SK-N-MC (cell line): ENCODE measurements around the gene SLC9C2.

Experiments
- DNase-seq: peaks from one replicate; pipeline ENCODE4 v3.0.0-alpha.2; 2011; ENCODE audit warnings: low read depth, low spot score
- H3K27ac ChIP-seq: fragments of 200-600 bp; sonication (generic); 2 replicates; pipeline ENCODE4 v1.5.1; 2016; ENCODE audit warnings: mixed run types
- H3K36me3 ChIP-seq: fragments of 200-600 bp; sonication (generic); 2 replicates; pipeline ENCODE4 v1.6.1; 2017; ENCODE audit warnings: antibody characterized with exemption, low read length, mixed read lengths; ENCODE audit not compliant: insufficient read depth
- H3K4me3 ChIP-seq: fragments of 200-600 bp; sonication (generic); 2 replicates; pipeline ENCODE4 v1.5.1; 2016
- H3K9ac ChIP-seq: fragments of 200-600 bp; sonication (generic); 2 replicates; pipeline ENCODE4 v1.8.0; 2017; ENCODE audit warnings: mixed run types, mixed read lengths; ENCODE audit not compliant: insufficient read length
- H3K9me3 ChIP-seq: fragments of 200-600 bp; sonication (generic); 2 replicates; pipeline ENCODE4 v1.6.1; 2017; ENCODE audit warnings: low read depth, mild to moderate bottlenecking, antibody characterized with exemption, low read length, moderate library complexity, mixed read lengths
- EZH2 ChIP-seq: fragments of 200-600 bp; sonication (generic); IDR thresholded peaks from one replicate; pipeline ENCODE4 v1.6.1; 2017; ENCODE audit warnings: antibody characterized with exemption
- FOXP2 ChIP-seq: optimal IDR thresholded peaks from 2 replicates; pipeline ENCODE3; 2011; ENCODE audit warnings: mild to moderate bottlenecking, moderate library complexity; ENCODE audit not compliant: insufficient read depth; ENCODE audit errors: extremely low read length, control extremely low read depth
- POLR2AphosphoS5 ChIP-seq: IDR thresholded peaks from 2 replicates; pipeline ENCODE4 v1.6.1; 2012; ENCODE audit warnings: mild to moderate bottlenecking, low read depth, low read length, borderline replicate concordance

Gene SLC9C2

GRCh38 chr1:173485401-173485800 lies 117.5 kb downstream of the SLC9C2 start:
- TF ChIP-seq FOXP2 (no peak), EZH2 (no peak), POLR2AphosphoS5 (no peak)
- Histone ChIP-seq H3K9ac (no peak overlapping the region), H3K36me3 (peaks cover 86% of the 10 kb centered on the region), H3K27ac (no peak overlapping the region), H3K9me3 (no peaks in the 10 kb centered on the region), H3K4me3 (no peak overlapping the region)
- DNase-seq: no peak

DNA sequence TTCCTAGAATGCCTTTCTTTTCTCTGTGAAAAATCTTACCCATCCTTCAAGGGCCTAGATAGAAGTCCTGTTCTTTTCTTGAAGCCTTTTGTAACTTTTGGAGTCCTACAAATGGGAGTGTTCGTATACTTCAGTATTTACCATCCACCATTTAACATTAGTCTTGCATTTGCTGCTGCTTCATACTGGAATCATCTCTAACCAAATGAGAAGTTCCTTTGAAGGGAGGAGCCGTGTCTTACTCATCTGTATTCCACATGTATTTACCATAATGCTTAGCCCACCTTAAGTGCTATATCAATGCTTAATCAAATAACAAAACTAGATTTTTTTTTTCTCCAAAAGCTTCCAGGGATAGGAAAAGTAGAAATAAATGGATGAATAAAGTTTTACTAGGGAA lies 118.6 kb downstream of the SLC9C2 start:
- H3K9me3 ChIP-seq: no peaks in the 10 kb centered on the region
- DNase-seq: no peak
- no peak overlapping the region for H3K27ac ChIP-seq
- H3K4me3 ChIP-seq: no peak overlapping the region
- no peak overlapping the region for H3K9ac ChIP-seq
- no peak for TF ChIP-seq EZH2
- TF ChIP-seq POLR2AphosphoS5: no peak
- no peak for TF ChIP-seq FOXP2
- H3K36me3 ChIP-seq: peaks cover 96% of the 10 kb centered on the region

GRCh38 chr1:173482683-173483082 lies 120.2 kb downstream of the SLC9C2 start:
- DNase-seq: no peak
- H3K36me3 ChIP-seq: peaks cover 81% of the 10 kb centered on the region
- no peak overlapping the region for H3K27ac ChIP-seq
- H3K9me3 ChIP-seq: no peaks in the 10 kb centered on the region
- TF ChIP-seq EZH2 (no peak), POLR2AphosphoS5 (no peak), FOXP2 (no peak)
- H3K4me3 ChIP-seq: no peak overlapping the region
- H3K9ac ChIP-seq: no peak overlapping the region

DNA sequence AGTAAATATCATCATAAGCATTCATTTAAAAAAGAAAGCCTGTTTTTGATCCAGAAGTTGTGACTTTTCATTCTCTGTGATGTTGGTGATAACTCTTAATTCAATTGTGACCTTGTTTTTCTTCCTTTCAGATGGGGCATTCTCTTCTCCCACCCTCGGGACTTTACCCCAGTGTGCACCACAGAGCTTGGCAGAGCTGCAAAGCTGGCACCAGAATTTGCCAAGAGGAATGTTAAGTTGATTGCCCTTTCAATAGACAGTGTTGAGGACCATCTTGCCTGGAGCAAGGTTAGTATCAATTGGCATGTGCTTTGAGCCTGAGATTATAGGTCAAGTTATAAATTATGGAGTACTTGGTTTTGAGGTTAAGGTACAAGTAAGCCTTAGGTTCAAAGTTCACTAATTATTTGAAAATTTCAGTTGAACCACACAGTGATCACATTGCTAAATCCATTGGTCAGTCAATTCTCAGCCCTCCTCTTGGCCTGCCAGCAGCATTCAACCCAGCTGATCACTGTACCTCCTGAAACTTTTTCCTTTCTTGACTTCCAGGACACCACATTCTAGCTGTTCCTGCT lies 121.6 kb downstream of the SLC9C2 start:
- H3K9me3 ChIP-seq: no peaks in the 10 kb centered on the region
- peaks cover 67% of the 10 kb centered on the region for H3K36me3 ChIP-seq
- no peak for TF ChIP-seq EZH2
- TF ChIP-seq FOXP2: no peak
- TF ChIP-seq POLR2AphosphoS5: no peak
- no peak overlapping the region for H3K27ac ChIP-seq
- H3K9ac ChIP-seq: no peak overlapping the region
- DNase-seq: no peak
- H3K4me3 ChIP-seq: no peak overlapping the region

DNA sequence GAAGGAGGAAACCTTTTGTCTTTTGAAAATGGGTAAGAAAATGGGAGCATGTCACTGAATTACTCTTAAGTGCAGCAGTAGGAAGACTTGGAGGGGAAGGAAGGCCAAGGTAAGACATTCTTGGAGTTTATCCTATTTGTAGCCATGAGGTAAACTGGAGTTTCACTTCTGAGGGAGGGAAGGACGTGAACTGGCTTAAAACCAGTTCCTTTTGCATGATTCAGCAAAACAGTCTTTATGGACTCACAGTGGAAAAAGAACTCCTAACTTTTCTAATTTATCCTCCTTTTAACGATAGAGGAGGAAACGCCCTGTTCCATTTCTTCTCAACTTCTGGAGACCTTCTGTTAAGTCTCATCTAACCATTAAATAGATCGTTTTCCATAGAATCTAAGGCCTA lies 123.2 kb downstream of the SLC9C2 start:
- Histone ChIP-seq H3K9me3 (no peaks in the 10 kb centered on the region), H3K27ac (no peak overlapping the region), H3K9ac (no peak overlapping the region), H3K4me3 (peak overlapping the region; percentile 16; the same call in 1 of the 2 replicates), H3K36me3 (peaks cover 51% of the 10 kb centered on the region)
- no peak for DNase-seq
- TF ChIP-seq POLR2AphosphoS5 (no peak), EZH2 (no peak), FOXP2 (no peak)

GRCh38 chr1:173478094-173478674 lies 124.7 kb downstream of the SLC9C2 start:
- TF ChIP-seq EZH2: no peak
- no peak for TF ChIP-seq FOXP2
- peaks cover 39% of the 10 kb centered on the region for H3K36me3 ChIP-seq
- H3K9me3 ChIP-seq: no peaks in the 10 kb centered on the region
- no peak overlapping the region for H3K27ac ChIP-seq
- DNase-seq: no peak
- peak overlapping the region; percentile 92 for H3K4me3 ChIP-seq
- peak overlapping the region; percentile 89 for H3K9ac ChIP-seq

- DNase-seq: no peak
Measured at GRCh38 chr1:173477286-173478093, 125.4 kb downstream of the SLC9C2 start, which contains the start of gene PRDX6. Gene PRDX6 (plus strand): TSS chr1:173477335. CDS start chr1:173477398, 63 bp downstream.

GRCh38 chr1:173476665-173477285 lies 126.1 kb downstream of the SLC9C2 start:
- Histone ChIP-seq H3K9me3 (no peaks in the 10 kb centered on the region), H3K27ac (no peak overlapping the region), H3K4me3 (peak overlapping the region; percentile 92), H3K9ac (peak overlapping the region; percentile 24), H3K36me3 (peaks cover 25% of the 10 kb centered on the region)
- TF ChIP-seq POLR2AphosphoS5: 0 out of 2 replicates have a peak, but pooled peaks have one; percentile 54
- TF ChIP-seq EZH2: no peak
- DNase-seq: no peak

More at GRCh38 chr1:173477286-173478093, 125.4 kb downstream of the SLC9C2 start, which contains the start of gene PRDX6:
- peaks cover 32% of the 10 kb centered on the region for H3K36me3 ChIP-seq
- peak within 1 kb of the TSS; percentile 89 for H3K9ac ChIP-seq
- H3K4me3 ChIP-seq: peak within 1 kb of the TSS; percentile 92
- H3K27ac ChIP-seq: no peak within 1 kb of the TSS
- TF ChIP-seq FOXP2 (no peak), POLR2AphosphoS5 (peak; percentile 97)
- H3K9me3 ChIP-seq: no peaks in the 10 kb centered on the region
